HG03095 (cell line): ENCODE results near the gene SPN.
"Not testable (repeated sequence)": the region's sequence is repeated elsewhere in the genome, so short reads cannot be mapped to it uniquely, and the experiment has no call there.

Source experiments
- ATAC-seq: cut with Tn5 transposase; IDR thresholded peaks from one replicate; pipeline ENCODE4 v1.9.1; 2021; ENCODE audit warnings: moderate library complexity; ENCODE audit not compliant: unreplicated experiment

Gene SPN

DNA sequence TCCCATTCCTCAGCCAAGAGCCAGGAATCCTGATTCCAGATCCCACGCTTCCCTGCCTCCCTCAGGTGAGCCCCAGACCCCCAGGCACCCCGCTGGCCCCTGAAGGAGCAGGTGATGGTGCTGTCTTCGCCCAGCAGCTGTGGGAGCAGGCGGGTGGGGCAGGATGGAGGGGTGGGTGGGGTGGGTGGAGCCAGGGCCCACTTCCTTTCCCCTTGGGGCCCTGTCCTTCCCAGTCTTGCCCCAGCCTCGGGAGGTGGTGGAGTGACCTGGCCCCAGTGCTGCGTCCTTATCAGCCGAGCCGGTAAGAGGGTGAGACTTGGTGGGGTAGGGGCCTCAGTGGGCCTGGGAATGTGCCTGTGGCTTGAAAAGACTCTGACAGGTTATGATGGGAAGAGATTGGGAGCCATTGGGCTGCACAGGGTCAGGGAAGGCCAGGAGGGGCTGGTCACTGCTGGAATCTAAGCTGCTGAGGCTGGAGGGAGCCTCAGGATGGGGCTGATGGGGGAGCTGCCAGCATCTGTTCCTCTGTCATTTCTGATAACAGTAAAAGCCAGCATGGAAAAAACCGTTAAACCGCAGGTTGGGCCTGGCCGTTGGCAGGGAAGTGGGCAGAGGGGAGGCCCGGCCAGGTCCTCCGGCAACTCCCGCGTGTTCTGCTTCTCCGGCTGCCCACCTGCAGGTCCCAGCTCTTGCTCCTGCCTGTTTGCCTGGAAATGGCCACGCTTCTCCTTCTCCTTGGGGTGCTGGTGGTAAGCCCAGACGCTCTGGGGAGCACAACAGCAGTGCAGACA, at the start of gene SPN:
TSS of gene SPN (plus strand) at position 232 of the 791 bp plus-strand sequence. CDS start at position 714, 482 bp downstream.
- ATAC-seq, result no peak

DNA sequence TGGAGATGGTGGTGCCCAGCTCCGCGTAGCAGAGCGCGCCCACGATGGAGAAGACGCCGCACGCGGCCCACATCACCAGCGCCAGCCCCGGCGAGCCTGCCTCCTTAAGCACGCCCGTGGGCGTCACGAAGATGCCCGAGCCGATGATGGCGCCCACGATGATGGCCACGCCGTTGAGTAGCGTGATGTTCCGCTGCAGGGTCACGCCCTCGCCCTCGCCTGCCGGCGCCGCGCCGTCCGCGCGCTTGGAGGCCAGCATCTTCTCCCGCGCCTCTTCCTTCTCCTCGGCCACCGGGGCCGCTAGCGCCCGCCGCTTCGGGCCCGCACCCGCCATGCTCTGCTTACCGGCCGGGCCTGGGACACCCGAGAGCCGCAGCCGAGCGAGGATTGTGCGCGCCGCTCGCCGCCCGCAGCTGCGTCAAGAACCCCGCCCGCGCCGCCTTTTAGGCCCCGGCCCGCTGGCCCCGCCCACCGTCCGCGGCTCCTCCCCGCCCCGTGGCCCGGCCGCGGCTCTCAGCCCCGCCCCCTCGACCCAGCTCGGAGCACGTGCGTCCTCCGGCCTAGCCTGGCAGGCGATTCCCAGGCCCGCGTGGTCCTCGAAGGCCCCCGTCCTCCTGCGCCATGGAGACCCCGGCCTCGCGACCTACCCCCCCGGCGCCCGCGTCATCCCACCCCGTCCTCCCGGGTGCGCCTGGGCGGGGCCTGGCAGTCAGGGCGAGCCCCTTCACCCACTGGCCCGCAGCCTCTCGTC, 49.6 kb upstream of the SPN start:
- peak; percentile 32 for ATAC-seq

DNA sequence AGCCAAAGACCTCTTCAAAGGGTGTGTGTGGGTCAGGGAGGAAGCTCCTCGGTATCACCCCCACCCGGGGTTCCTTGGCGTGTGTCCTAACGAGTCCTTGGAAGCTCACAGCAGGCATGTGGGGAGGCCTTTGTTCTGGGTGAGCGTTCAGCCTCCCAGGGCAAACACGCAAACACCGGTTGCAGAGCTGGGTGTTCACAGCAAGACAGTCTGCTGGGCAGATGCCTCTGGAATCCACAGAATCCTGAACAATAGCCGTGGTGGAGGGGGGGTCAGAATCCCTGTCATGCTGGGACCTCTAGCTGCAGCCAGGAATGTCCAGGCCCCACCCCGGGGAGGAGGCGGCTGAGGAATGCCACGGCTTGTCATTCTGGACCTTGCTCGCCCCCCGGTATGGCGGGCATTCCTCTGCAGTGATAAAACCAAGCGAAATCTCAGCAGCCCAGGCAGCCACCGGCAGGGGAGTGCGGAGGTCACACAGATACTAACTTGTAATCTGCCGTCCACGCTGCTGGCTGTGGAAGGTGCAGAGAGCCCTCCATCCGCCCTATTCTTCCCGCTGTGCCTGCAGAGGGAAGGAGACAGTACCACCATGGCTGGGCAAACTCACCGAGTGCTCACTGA, 48.2 kb upstream of the SPN start:
- not testable (repeated sequence) for ATAC-seq

DNA sequence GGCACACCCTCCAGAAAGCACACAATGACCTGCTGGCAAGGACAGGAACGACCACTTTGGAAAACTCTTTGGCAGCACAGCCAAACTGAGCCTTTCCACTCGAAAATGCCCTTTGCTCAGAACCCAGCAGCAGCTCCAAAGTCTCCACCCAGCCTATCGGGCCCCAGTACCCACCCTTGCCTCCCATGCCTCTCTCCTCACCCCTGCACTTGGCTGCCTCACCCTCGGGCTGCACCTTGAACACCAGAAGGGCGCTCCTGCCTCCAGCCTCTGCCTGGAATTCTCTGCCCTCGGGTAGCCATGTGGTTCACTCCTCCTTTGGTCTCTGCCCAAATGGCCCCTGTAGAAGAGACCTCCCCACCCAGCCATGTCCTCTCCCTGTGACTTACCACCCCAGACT, 46.9 kb upstream of the SPN start:
- not testable (repeated sequence) for ATAC-seq

DNA sequence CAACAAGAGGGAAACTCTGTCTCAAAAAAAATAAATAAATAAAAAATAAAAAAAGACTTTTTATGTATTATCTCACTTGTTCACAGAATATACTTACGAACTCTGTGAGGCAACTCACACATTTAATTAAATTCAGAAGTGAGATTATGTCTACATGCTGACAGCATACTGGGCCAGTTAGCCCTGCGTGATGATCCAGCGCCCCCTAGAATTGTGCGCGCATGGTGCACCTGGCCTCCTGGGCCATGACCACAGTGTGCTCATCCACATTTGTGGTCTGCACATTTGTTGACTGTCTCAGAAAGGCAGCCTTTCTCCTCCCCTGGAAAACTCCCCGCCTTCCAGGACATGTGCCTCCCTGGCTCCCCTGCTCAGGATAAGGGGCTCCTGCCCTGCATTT, 42.5 kb upstream of the SPN start:
- not testable (repeated sequence) for ATAC-seq

DNA sequence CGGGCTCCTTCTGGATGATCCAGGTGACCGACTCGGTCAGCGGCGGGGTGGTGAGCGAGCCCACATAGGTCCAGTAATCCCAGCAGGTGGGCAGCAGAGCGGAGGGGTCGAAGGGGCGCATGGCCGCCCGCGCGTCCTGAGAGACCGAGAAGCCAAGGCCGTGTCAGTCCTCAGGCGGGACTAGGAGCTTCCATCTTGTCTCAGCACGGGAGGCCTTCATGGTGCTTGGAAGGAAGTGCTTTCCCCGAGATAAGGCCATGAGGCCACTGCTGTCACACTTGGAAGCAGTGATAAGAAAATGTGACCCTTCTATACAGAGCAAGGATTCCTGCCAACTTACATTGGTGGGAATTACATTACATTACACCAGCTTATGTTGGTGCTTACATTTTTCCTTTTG, 40.3 kb upstream of the SPN start:
- ATAC-seq, result not testable (repeated sequence)

DNA sequence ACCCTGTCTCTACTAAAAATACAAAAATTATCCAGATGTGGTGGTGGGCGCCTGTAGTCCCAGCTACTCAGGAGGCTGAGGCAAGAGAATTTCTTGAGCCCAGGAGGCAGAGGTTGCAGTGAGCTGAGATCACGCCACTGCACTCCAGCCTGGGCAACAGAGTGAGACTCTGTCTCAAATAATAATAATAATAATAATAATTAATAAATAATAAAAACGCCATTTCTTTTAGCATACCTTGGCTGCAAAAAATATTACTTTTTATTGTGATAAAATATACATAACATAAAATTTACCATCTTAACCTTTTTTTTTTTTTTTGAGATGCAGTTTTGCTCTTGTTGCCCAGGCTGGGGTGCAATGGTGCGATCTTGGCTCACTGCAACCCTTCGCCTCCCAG, 39.8 kb upstream of the SPN start:
- ATAC-seq, result not testable (repeated sequence)

DNA sequence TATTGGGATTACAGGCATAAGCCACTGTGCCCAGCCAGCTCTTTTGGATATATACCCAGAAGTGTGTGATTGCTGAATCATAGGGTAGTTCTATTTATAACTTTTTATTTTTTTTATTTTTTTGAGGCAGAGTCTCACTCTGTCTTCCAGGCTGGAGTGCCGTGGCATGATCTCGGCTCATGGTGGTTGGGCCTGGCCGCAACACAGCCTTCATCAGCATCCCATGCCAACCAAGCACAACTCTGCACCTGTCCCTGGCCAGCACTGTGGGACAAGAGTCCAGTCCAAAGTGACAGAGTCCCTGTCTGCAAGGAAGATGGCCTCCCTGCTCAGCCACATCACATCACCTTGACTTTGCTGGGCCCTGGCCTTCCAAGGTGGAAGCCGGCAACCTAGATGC, 37.9 kb upstream of the SPN start:
- not testable (repeated sequence) for ATAC-seq

DNA sequence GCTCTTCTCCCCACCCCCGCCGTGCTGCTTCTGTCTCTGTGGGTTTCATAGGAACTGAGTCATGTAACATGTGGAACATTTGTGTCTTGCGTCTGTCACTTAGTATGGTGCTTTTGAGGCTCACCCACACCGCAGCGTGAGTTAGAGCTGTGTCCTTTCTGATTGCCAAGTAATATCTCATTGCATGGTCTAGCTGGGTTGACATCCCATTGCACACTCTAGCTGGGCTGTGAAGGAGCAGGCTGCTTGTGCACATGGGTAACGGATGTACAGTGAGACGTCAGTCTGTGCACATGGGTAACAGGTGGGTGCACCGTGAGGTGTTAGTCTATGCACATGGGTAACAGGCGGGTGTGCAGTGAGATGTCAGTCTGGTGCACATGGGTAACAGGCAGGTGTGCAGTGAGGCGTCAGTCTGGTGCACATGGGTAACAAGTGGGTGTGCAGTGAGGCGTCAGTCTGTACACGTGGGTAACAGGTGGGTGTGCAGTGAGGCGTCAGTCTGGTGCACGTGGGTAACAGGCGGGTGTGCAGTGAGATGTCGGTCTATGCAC, 36.2 kb upstream of the SPN start:
- peak; percentile 39 for ATAC-seq

GRCh38 chr16:29627661-29628075, 35.4 kb upstream of the SPN start:
- peak; percentile 49 for ATAC-seq

- ATAC-seq, result not testable (repeated sequence)
These were observed 34.3 kb upstream of the SPN start for GRCh38 chr16:29628707-29629106.

DNA sequence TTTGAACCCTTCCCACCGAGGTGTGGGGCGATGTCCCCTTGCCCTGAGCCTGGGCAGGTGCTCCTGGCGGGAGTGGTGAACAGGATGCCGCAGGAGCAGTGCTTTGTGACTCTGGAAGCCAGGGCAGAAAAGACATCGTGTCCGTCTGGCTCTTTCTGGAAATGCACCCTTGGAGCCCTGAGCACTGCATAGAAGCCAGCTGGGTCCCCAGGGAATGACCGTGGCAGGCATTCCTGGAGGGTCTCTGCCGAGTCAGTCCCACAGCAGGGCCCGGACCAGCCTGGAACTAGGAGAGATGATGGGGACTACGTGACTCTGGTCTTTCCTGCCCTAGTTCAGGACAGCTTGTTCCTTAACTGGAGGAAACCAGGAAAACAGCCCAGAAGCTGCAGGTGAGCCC, 33.7 kb upstream of the SPN start:
- ATAC-seq, result not testable (repeated sequence)

DNA sequence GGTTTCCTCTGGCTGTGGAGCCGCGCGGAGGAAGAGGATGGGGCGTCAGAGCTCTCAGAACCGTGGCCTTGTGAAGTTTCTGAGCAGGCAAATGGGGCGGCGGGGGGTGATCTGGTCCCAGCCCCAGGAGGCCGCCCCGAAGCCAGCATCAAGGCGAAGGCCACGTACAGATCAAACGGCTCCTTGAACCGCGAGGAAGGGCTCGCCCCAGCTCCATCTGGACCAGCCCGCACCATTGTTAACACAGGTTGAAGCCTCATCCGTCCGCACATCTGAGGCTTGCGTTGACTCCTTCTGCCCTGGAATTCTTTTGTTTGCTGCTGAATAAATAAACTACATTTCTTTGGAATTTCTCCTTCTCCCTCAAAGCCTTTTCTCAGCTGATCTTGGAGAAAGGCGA, 31.4 kb upstream of the SPN start:
- ATAC-seq, result not testable (repeated sequence)

DNA sequence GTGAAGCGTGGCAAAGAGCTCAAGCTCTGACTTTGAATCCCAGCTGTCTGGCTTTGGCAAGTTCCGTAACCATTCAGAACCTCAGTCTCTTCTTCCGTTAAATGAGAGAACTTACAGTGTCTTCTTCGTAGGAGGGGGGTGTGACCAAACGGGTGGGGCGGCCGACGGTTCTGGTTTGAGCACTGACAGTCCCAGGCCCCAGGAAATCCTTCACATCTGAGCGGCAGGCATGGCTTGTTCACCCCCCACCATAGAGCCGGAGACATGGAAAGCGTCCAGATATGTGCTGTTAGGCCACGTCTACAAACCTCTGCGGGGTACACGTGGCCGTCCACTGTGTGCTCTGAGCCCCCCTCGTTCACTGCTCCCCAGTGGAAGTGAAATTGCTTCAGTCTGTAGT, 27.1 kb upstream of the SPN start:
- ATAC-seq, result not testable (repeated sequence)

GRCh38 chr16:29636368-29636767, 26.7 kb upstream of the SPN start:
- ATAC-seq, result not testable (repeated sequence)

GRCh38 chr16:29638751-29639150, 24.3 kb upstream of the SPN start:
- ATAC-seq, result not testable (repeated sequence)

- ATAC-seq, result no peak
These were observed 21.5 kb upstream of the SPN start for GRCh38 chr16:29641561-29641960.

DNA sequence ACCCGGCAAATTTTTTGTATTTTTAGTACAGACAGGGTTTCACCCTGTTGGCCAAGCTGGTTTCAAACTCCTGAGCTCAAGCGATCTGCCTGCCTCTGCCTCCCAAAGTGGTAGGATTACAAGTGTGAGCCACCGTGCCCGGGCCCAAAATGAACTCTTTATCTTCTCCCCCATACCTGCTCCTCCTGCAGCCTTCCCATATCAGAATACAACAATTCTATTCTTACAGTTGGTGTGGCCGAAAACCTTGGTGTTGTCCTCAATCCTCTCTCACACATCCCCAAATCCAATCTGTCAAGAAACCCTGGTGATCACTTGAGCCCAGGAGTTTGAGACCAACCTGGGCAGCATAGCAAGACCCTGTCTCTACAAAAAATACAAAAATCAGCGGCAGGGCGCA, 19.5 kb upstream of the SPN start:
- no peak for ATAC-seq

GRCh38 chr16:29644338-29644857, 18.6 kb upstream of the SPN start:
- peak; percentile 70 for ATAC-seq

- ATAC-seq, result no peak
These were observed 17.9 kb upstream of the SPN start for GRCh38 chr16:29644973-29645693.
